B cell (primary cell): ENCODE results near the gene COL13A1. TPM values are rescaled to one million over a fixed set of nuclear protein-coding genes. Genes with fewer than 3 reads are reported as not detected.

ENCODE experiments used
- ATAC-seq: fragments of 200-7000 bp; cut with Tn5 transposase; one replicate; pipeline ENCODE4 v1.10.0; 2021; ENCODE audit warnings: low read depth, mild to moderate bottlenecking, moderate number of reproducible peaks, moderate library complexity
- CTCF ChIA-PET: fragments of 350-600 bp; sonication (Branson Sonifier 250); formaldehyde crosslinking; loops from one replicate; lab custom pipeline; 2021; ENCODE audit warnings: antibody characterized with exemption, inconsistent platforms; lab: Charles Lee
- POLR2A ChIA-PET: fragments of 350-600 bp; sonication (Branson Sonifier 250); formaldehyde crosslinking; loops from one replicate; lab custom pipeline; 2021; ENCODE audit warnings: antibody characterized with exemption; lab: Charles Lee
- DNase-seq: peaks from one replicate; pipeline ENCODE4 v3.0.0; 2013
- H2AFZ ChIP-seq: 2 replicates; pipeline ENCODE4 v1.6.1; 2012; ENCODE audit warnings: mild to moderate bottlenecking, low read depth, low read length; ENCODE audit not compliant: insufficient read depth, poor library complexity, severe bottlenecking
- H3K27ac ChIP-seq, 2 donors: 1 replicate in 1 of 2; 2 replicates in 1 of 2; pipeline ENCODE4 v1.5.1; 2012 to 2013; ENCODE audit warnings: low read length in 2 of 2, mild to moderate bottlenecking in 2 of 2, moderate library complexity in 1 of 2
- H3K27me3 ChIP-seq, 4 experiments: fragments of 200-600 bp in 1 of 4; sonication (generic) in 1 of 4; replicated peaks in 1 of 4; 1 replicate in 2 of 4; 2 replicates in 2 of 4; pipeline versions ENCODE4 v1.6.1 to v1.7.0; 2013 to 2016; ENCODE audit warnings: low read length in 3 of 4, mild to moderate bottlenecking in 2 of 4, mixed read lengths in 1 of 4, moderate library complexity in 1 of 4; ENCODE audit not compliant: insufficient read depth in 4 of 4, control insufficient read depth in 3 of 4; ENCODE audit errors: control extremely low read depth in 1 of 4
- H3K36me3 ChIP-seq, 2 experiments: replicated peaks in 1 of 2; 1 replicate in 1 of 2; 2 replicates in 1 of 2; pipeline versions ENCODE4 v1.6.1 to v1.7.1; 2013; ENCODE audit warnings: low read length in 1 of 2; ENCODE audit not compliant: insufficient read depth in 2 of 2, control insufficient read depth in 1 of 2; ENCODE audit errors: control extremely low read depth in 1 of 2, extremely low read depth in 1 of 2
- H3K4me1 ChIP-seq, 2 donors: fragments of 200-600 bp in 1 of 2; sonication (generic) in 1 of 2; 1 replicate in 1 of 2; 2 replicates in 1 of 2; pipeline versions ENCODE4 v1.5.1 to v1.6.1; 2013 to 2017; ENCODE audit warnings: low read length in 2 of 2; ENCODE audit not compliant: control insufficient read depth in 2 of 2, insufficient read depth in 2 of 2
- H3K4me2 ChIP-seq: replicated peaks from 2 replicates; pipeline ENCODE3; 2012; ENCODE audit warnings: mild to moderate bottlenecking, low read depth, low read length; ENCODE audit not compliant: poor library complexity, severe bottlenecking
- H3K4me3 ChIP-seq, 5 experiments: fragments of 200-600 bp in 1 of 5; sonication (generic) in 1 of 5; 1 replicate in 3 of 5; 2 replicates in 2 of 5; pipeline versions ENCODE4 v1.5.1 to v1.7.0; 2011 to 2016; ENCODE audit warnings: low read length in 4 of 5, mild to moderate bottlenecking in 4 of 5, low read depth in 2 of 5, control low read depth in 1 of 5, moderate library complexity in 1 of 5; ENCODE audit not compliant: insufficient read depth in 1 of 5; ENCODE audit errors: control extremely low read depth in 1 of 5, extremely low read depth in 1 of 5
- H3K79me2 ChIP-seq: fragments of 200-600 bp; sonication (generic); one replicate; pipeline ENCODE4 v1.6.0; 2016; ENCODE audit warnings: low read length; ENCODE audit not compliant: control insufficient read depth, insufficient read depth
- H3K9ac ChIP-seq: fragments of 200-600 bp; sonication (generic); 2 replicates; pipeline ENCODE4 v1.6.1; 2017; ENCODE audit warnings: mild to moderate bottlenecking, low read length, moderate library complexity
- H3K9me3 ChIP-seq, 3 donors: one replicate each; pipeline versions ENCODE4 v1.6.1 to v1.7.1; 2013; ENCODE audit warnings: low read length in 2 of 3; ENCODE audit not compliant: control insufficient read depth in 2 of 3, insufficient read depth in 1 of 3; ENCODE audit errors: control extremely low read depth in 1 of 3
- H4K20me1 ChIP-seq: 2 replicates; pipeline ENCODE4 v1.6.0; 2012; ENCODE audit warnings: mild to moderate bottlenecking, low read length; ENCODE audit not compliant: insufficient read depth, control insufficient read depth, poor library complexity, severe bottlenecking
- H3K27ac Mint-ChIP-seq: one replicate; pipeline ENCODE4 v1.8.0; 2021; ENCODE audit warnings: mixed read lengths
- H3K27me3 Mint-ChIP-seq: one replicate; pipeline ENCODE4 v1.8.0; 2021; ENCODE audit warnings: mixed read lengths
- H3K4me1 Mint-ChIP-seq: one replicate; pipeline ENCODE4 v1.8.0; 2021; ENCODE audit warnings: mixed read lengths
- H3K4me3 Mint-ChIP-seq: one replicate; pipeline ENCODE4 v1.8.0; 2021; ENCODE audit warnings: mixed read lengths
- H3K9me3 Mint-ChIP-seq: one replicate; pipeline ENCODE4 v1.8.0; 2022; ENCODE audit warnings: mixed read lengths; ENCODE audit not compliant: insufficient read depth
- CTCF ChIP-seq: fragments of 200-600 bp; IDR thresholded peaks from one replicate; pipeline ENCODE4 v1.8.0; 2022; ENCODE audit warnings: antibody characterized with exemption, mild to moderate bottlenecking
- EZH2 ChIP-seq: IDR thresholded peaks from 2 replicates; pipeline ENCODE4 v1.6.1; 2012; ENCODE audit warnings: borderline replicate concordance, low read depth, mild to moderate bottlenecking, moderate library complexity, low read length; ENCODE audit not compliant: insufficient read depth, poor library complexity, severe bottlenecking
- WGBS: methylation state at CpG from one replicate; pipeline ENCODE4 v1.1.5; 2013; ENCODE audit warnings: missing lambda C conversion rate; ENCODE audit not compliant: insufficient coverage; 5-methylcytosine and 5-hydroxymethylcytosine counted together
- intact Hi-C: fragments of 100-400 bp; cut with micrococcal nuclease; formaldehyde crosslinking; loops from one replicate; pipeline ENCODE4 v1.10.0; 2022
- polyA plus RNA-seq: library from polyadenylated mRNA; depleted of rRNA; stranded (reverse); fragments of >200 nt; gene quantifications from 2 replicates; pipeline ENCODE4 v1.2.3, GENCODE V29; 2012
- total RNA-seq, 2 donors: library from RNA; stranded (reverse); fragments of 120-200 nt in 1 of 2; gene quantifications; 1 replicate in 1 of 2; 2 replicates in 1 of 2; pipeline versions ENCODE4 v1.2.3 to v1.2.4, GENCODE V29; 2013 to 2022

COL13A1 gene
- total and polyA plus RNA-seq, 2 donors (not counting 1 experiment from before 2014, with no cell fraction given) = not detected

GRCh38 chr10:69842020-69842419 is 40.3 kb downstream of the COL13A1 start:
- WGBS = 41% methylated on average over 5 of the region's 8 CpGs
- peaks cover 0 to 6% of the 10 kb centered on the region in 2 donors for H3K4me1 ChIP-seq
- H3K4me3 ChIP-seq = no peak overlapping the region
- Mint-ChIP-seq H3K4me3 (no peak overlapping the region), H3K9me3 (no peaks in the 10 kb centered on the region), H3K27ac (no peak overlapping the region), H3K4me1 (peaks cover 8% of the 10 kb centered on the region), H3K27me3 (peaks cover 20% of the 10 kb centered on the region)
- H3K79me2 ChIP-seq = no peaks in the 10 kb centered on the region
- H3K36me3 ChIP-seq = no peaks in the 10 kb centered on the region
- CTCF ChIA-PET = no interaction called here
- no peak overlapping the region for H3K4me2 ChIP-seq
- intact Hi-C loops = no loop called here
- ATAC-seq = no peak
- no peaks in the 10 kb centered on the region for H3K9me3 ChIP-seq
- H3K9ac ChIP-seq = no peak overlapping the region
- TF ChIP-seq EZH2 (no peak), CTCF (no peak)
- H3K27me3 ChIP-seq = peaks cover 0 to 3% (median 0%) of the 10 kb centered on the region in 4 experiments
- H4K20me1 ChIP-seq = no peaks in the 10 kb centered on the region
- no peak for DNase-seq
- H3K27ac ChIP-seq = no peak overlapping the region
- POLR2A ChIA-PET = no interaction called here
- no peak overlapping the region for H2AFZ ChIP-seq

- Histone ChIP-seq H3K9me3 (no peaks in the 10 kb centered on the region), H3K36me3 (no peaks in the 10 kb centered on the region), H3K27ac (no peak overlapping the region), H3K4me1 (peaks cover 0 to 6% of the 10 kb centered on the region in 2 donors), H3K4me2 (no peak overlapping the region), H4K20me1 (no peaks in the 10 kb centered on the region), H3K4me3 (no peak overlapping the region), H3K79me2 (no peaks in the 10 kb centered on the region), H3K9ac (no peak overlapping the region), H3K27me3 (peaks cover 0 to 9% (median 0%) of the 10 kb centered on the region in 4 experiments), H2AFZ (no peak overlapping the region)
- Mint-ChIP-seq H3K4me1 (peaks cover 8% of the 10 kb centered on the region), H3K4me3 (no peak overlapping the region), H3K27me3 (peaks cover 25% of the 10 kb centered on the region), H3K9me3 (no peaks in the 10 kb centered on the region), H3K27ac (no peak overlapping the region)
- intact Hi-C loops = no loop called here
- no peak for TF ChIP-seq EZH2
- TF ChIP-seq CTCF = no peak
- WGBS = 98% methylated on average over 6 of the region's 10 CpGs
- ChIA-PET CTCF (no interaction called here), POLR2A (no interaction called here)
- ATAC-seq (no peak), DNase-seq (no peak)
Measured at GRCh38 chr10:69842882-69843281, 41.2 kb downstream of the COL13A1 start.
